Loucy (cell line): ENCODE measurements around the gene FADD.

ENCODE experiments used
- EZH2phosphoT487 ChIP-seq: fragments of 200-600 bp; IDR thresholded peaks from 2 replicates; pipeline ENCODE4 v1.6.1; 2018; ENCODE audit warnings: antibody characterized with exemption, mild to moderate bottlenecking, moderate library complexity, borderline replicate concordance
- TF ChIP-seq, protein P1 (sequence below): fragments of 200-600 bp; sonication (generic); conservative IDR thresholded peaks from 2 replicates; pipeline ENCODE4 v1.5.1; 2014; ENCODE audit warnings: mild to moderate bottlenecking, antibody characterized with exemption, low read length

DNA sequence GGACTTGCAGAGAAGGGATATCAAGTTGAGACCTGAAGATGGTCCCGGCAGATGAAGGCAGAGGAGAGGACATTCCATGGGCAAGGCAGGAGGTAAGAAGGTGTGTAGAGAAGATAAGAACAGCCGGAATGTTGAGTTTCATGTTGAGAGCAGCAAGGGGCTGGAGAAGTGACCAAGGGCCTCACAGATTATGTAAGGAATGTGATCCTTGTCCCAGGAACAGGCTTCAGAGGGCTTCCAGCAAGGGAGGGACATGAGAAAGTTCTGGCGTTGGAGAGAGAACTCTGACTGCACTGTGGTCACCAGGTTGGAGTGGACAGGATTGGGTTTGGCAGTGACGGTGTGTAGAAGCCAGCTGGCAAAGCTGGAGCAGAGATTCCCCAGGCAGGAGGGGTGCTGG is 39.8 kb downstream of the FADD start:
- TF ChIP-seq, protein P1, sequence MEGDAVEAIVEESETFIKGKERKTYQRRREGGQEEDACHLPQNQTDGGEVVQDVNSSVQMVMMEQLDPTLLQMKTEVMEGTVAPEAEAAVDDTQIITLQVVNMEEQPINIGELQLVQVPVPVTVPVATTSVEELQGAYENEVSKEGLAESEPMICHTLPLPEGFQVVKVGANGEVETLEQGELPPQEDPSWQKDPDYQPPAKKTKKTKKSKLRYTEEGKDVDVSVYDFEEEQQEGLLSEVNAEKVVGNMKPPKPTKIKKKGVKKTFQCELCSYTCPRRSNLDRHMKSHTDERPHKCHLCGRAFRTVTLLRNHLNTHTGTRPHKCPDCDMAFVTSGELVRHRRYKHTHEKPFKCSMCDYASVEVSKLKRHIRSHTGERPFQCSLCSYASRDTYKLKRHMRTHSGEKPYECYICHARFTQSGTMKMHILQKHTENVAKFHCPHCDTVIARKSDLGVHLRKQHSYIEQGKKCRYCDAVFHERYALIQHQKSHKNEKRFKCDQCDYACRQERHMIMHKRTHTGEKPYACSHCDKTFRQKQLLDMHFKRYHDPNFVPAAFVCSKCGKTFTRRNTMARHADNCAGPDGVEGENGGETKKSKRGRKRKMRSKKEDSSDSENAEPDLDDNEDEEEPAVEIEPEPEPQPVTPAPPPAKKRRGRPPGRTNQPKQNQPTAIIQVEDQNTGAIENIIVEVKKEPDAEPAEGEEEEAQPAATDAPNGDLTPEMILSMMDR = no peak
- TF ChIP-seq EZH2phosphoT487 = no peak
